Liver (tissue), 9 donors: ENCODE measurements around the gene HDAC8. TPM values are rescaled to one million over a fixed set of nuclear protein-coding genes. Genes with fewer than 3 reads are reported as not detected.

Experiments
- DNase-seq: peaks from one replicate; pipeline ENCODE4 v3.0.0-alpha.2; 2017; ENCODE audit warnings: low spot score
- H3K27ac ChIP-seq, 2 donors: one replicate each; pipeline ENCODE4 v1.7.0; 2013; ENCODE audit warnings: inconsistent platforms in 2 of 2, low read length in 2 of 2, control low read depth in 1 of 2, low read depth in 1 of 2, mild to moderate bottlenecking in 1 of 2
- H3K27me3 ChIP-seq, 4 donors: one replicate each; pipeline versions ENCODE4 v1.6.1 to v1.7.0; 2013; ENCODE audit warnings: low read length in 3 of 4, inconsistent platforms in 1 of 4, mild to moderate bottlenecking in 1 of 4, moderate library complexity in 1 of 4; ENCODE audit not compliant: control insufficient read depth in 4 of 4, insufficient read depth in 4 of 4
- H3K36me3 ChIP-seq, 4 donors: one replicate each; pipeline versions ENCODE4 v1.6.1 to v1.7.0; 2013; ENCODE audit warnings: low read length in 3 of 4, mild to moderate bottlenecking in 3 of 4, low read depth in 1 of 4, moderate library complexity in 1 of 4; ENCODE audit not compliant: control insufficient read depth in 4 of 4, insufficient read depth in 3 of 4
- H3K4me1 ChIP-seq, 4 donors: one replicate each; pipeline versions ENCODE4 v1.6.1 to v1.7.0; 2013; ENCODE audit warnings: low read length in 3 of 4, mild to moderate bottlenecking in 3 of 4, moderate library complexity in 1 of 4; ENCODE audit not compliant: control insufficient read depth in 4 of 4, insufficient read depth in 4 of 4
- H3K4me3 ChIP-seq, 3 donors: one replicate each; pipeline versions ENCODE4 v1.6.1 to v1.7.0; 2013; ENCODE audit warnings: low read length in 3 of 3, control low read depth in 1 of 3, low read depth in 1 of 3, mild to moderate bottlenecking in 1 of 3
- H3K9ac ChIP-seq, 2 donors: one replicate each; pipeline ENCODE4 v1.7.0; 2013; ENCODE audit warnings: low read length in 2 of 2, mild to moderate bottlenecking in 2 of 2, moderate library complexity in 2 of 2, control low read depth in 1 of 2, low read depth in 1 of 2
- H3K9me3 ChIP-seq, 4 donors: one replicate each; pipeline versions ENCODE4 v1.6.1 to v1.7.0; 2013; ENCODE audit warnings: low read length in 3 of 4; ENCODE audit not compliant: control insufficient read depth in 4 of 4
- ATF3 ChIP-seq: IDR thresholded peaks from 2 replicates; pipeline ENCODE4 v1.6.1; 2016; ENCODE audit warnings: antibody characterized with exemption
- CTCF ChIP-seq: fragments of 150-350 bp; IDR thresholded peaks from 2 replicates; pipeline ENCODE4 v1.5.1; 2017; ENCODE audit warnings: improper control_type of control experiment, low read depth, low read length; ENCODE audit not compliant: missing input control
- EGR1 ChIP-seq, 2 donors: IDR thresholded peaks; 2 replicates each; pipeline ENCODE4 v1.6.1; 2016 to 2018; ENCODE audit warnings: antibody characterized with exemption in 2 of 2, low read depth in 2 of 2
- FOXA1 ChIP-seq: IDR thresholded peaks from 2 replicates; pipeline ENCODE4 v1.6.1; 2016; ENCODE audit warnings: antibody characterized with exemption
- FOXA2 ChIP-seq: IDR thresholded peaks from 2 replicates; pipeline ENCODE4 v1.6.1; 2016; ENCODE audit warnings: antibody characterized with exemption
- GABPA ChIP-seq, 2 donors: IDR thresholded peaks in 1 of 2; conservative IDR thresholded peaks in 1 of 2; 2 replicates each; pipeline ENCODE4 v1.6.1; 2016; ENCODE audit warnings: antibody characterized with exemption in 2 of 2, mild to moderate bottlenecking in 1 of 2, moderate library complexity in 1 of 2
- HNF4A ChIP-seq, 2 donors: conservative IDR thresholded peaks; 2 replicates each; pipeline ENCODE4 v1.6.1; 2016; ENCODE audit warnings: antibody characterized with exemption in 2 of 2, mild to moderate bottlenecking in 2 of 2
- HNF4G ChIP-seq: IDR thresholded peaks from 2 replicates; pipeline ENCODE4 v1.6.1; 2016; ENCODE audit warnings: antibody characterized with exemption
- JUND ChIP-seq, 2 donors: IDR thresholded peaks; 2 replicates each; pipeline ENCODE4 v1.6.1; 2016; ENCODE audit warnings: antibody characterized with exemption in 2 of 2
- MAX ChIP-seq: IDR thresholded peaks from 2 replicates; pipeline ENCODE4 v1.6.1; 2016; ENCODE audit warnings: antibody characterized with exemption
- NR2F2 ChIP-seq: IDR thresholded peaks from 2 replicates; pipeline ENCODE4 v1.6.1; 2016; ENCODE audit warnings: antibody characterized with exemption
- RAD21 ChIP-seq, 2 donors: IDR thresholded peaks; 2 replicates each; pipeline ENCODE4 v1.6.1; 2016; ENCODE audit warnings: antibody characterized with exemption in 2 of 2, mild to moderate bottlenecking in 2 of 2
- REST ChIP-seq: IDR thresholded peaks from 2 replicates; pipeline ENCODE4 v1.6.1; 2016; ENCODE audit warnings: antibody characterized with exemption, mild to moderate bottlenecking
- RXRA ChIP-seq, 2 donors: IDR thresholded peaks; 2 replicates each; pipeline ENCODE4 v1.6.1; 2017 to 2018; ENCODE audit warnings: antibody characterized with exemption in 2 of 2, mild to moderate bottlenecking in 1 of 2
- SP1 ChIP-seq: IDR thresholded peaks from 2 replicates; pipeline ENCODE4 v1.6.1; 2018; ENCODE audit warnings: antibody characterized with exemption, mild to moderate bottlenecking
- TAF1 ChIP-seq: conservative IDR thresholded peaks from 2 replicates; pipeline ENCODE4 v1.6.1; 2016; ENCODE audit warnings: antibody characterized with exemption, mild to moderate bottlenecking
- YY1 ChIP-seq: IDR thresholded peaks from 2 replicates; pipeline ENCODE4 v1.6.1; 2016; ENCODE audit warnings: antibody characterized with exemption, mild to moderate bottlenecking
- ZBTB33 ChIP-seq: IDR thresholded peaks from 2 replicates; pipeline ENCODE4 v1.6.1; 2016; ENCODE audit warnings: antibody characterized with exemption
- WGBS: extraction: QIAGEN DNeasy Blood & Tissue Kit; methylation state at CpG from one replicate; pipeline ENCODE4 v1.1.7; 2013; 5-methylcytosine and 5-hydroxymethylcytosine counted together
- polyA plus RNA-seq, 2 donors: library from polyadenylated mRNA; stranded (reverse) in 1 of 2; unstranded in 1 of 2; fragments of 200-250 nt in 1 of 2; fragments of >200 nt in 1 of 2; fragmentation: Nextera tagmentation in 1 of 2; extraction: Ambion mirVana in 1 of 2; gene quantifications; one replicate each; pipeline versions ENCODE4 v1.2.1 to v1.2.3, GENCODE V29; 2013 to 2015
- total RNA-seq, 2 donors: library from RNA; depleted of rRNA; stranded (reverse); fragments of >200 nt; gene quantifications; one replicate each; pipeline ENCODE4 v1.2.3, GENCODE V29; 2014
- donor health status: healthy.
- donor health status: healthy.
- donor health status: healthy.
- donor health status: healthy.
- donor health status: healthy.

The HDAC8 gene
- total and polyA plus RNA-seq, 4 donors, result 11.1 to 30.4 (median 14.0) TPM

GRCh38 chrX:72296991-72297390, 275.7 kb downstream of the HDAC8 start:
- Histone ChIP-seq H3K4me1 (no peaks in the 10 kb centered on the region), H3K27me3 (peaks cover 0 to 2% (median 0%) of the 10 kb centered on the region in 4 donors), H3K27ac (no peak overlapping the region), H3K36me3 (no peaks in the 10 kb centered on the region), H3K9me3 (no peaks in the 10 kb centered on the region), H3K4me3 (no peak overlapping the region), H3K9ac (no peak overlapping the region)
- 80% methylated on average over 1 of the region's 1 CpG for WGBS
- DNase-seq, result no peak
- TF ChIP-seq MAX (no peak), ZBTB33 (no peak), HNF4A (conservative IDR thresholded peaks at IDR 0.05) (no peak), REST (no peak), SP1 (no peak), FOXA2 (no peak), FOXA1 (no peak), ATF3 (no peak), RXRA (IDR thresholded peaks at IDR 0.05) (no peak), RAD21 (IDR thresholded peaks at IDR 0.05) (no peak), TAF1 (no peak), YY1 (no peak), CTCF (no peak), GABPA (IDR thresholded peaks at IDR 0.05 in 1 of 2, conservative IDR thresholded peaks at IDR 0.05 in 1 of 2) (no peak), HNF4G (no peak), JUND (IDR thresholded peaks at IDR 0.05) (no peak), NR2F2 (no peak), EGR1 (IDR thresholded peaks at IDR 0.05; ENCODE audit: low read depth in 2 of 2) (no peak)
